Keratinocyte (primary cell): ENCODE results near the gene TEX44. TPM values are rescaled to one million over a fixed set of nuclear protein-coding genes. Genes with fewer than 3 reads are reported as not detected.

Experiments
- DNase-seq: peaks from one replicate; pipeline ENCODE4 v3.0.0-alpha.2; 2011; ENCODE audit warnings: low read depth, missing footprints, low spot score
- FAIRE-seq: peaks from 2 replicates; lab custom pipeline; 2011; peaks lifted over from hg19 to GRCh38; lab: Jason Lieb, UNC
- H2AFZ ChIP-seq: 2 replicates; pipeline ENCODE4 v1.6.0; 2012; ENCODE audit warnings: low read length, control low read depth, inconsistent platforms; ENCODE audit not compliant: control insufficient read depth
- H3K27ac ChIP-seq: 2 replicates; pipeline ENCODE4 v1.5.1; 2011; ENCODE audit warnings: low read length; ENCODE audit not compliant: control insufficient read depth, insufficient read depth
- H3K27me3 ChIP-seq: 3 replicates; pipeline ENCODE4 v1.6.0; 2011; ENCODE audit warnings: low read length; ENCODE audit not compliant: control insufficient read depth, insufficient read depth; ENCODE audit errors: extremely low read depth
- H3K36me3 ChIP-seq, 2 experiments: 2 replicates in 1 of 2; 3 replicates in 1 of 2; pipeline ENCODE4 v1.5.1; 2011; ENCODE audit warnings: low read length in 2 of 2, mild to moderate bottlenecking in 1 of 2; ENCODE audit not compliant: control insufficient read depth in 2 of 2, insufficient read depth in 2 of 2; ENCODE audit errors: extremely low read depth in 1 of 2
- H3K4me1 ChIP-seq: 3 replicates; pipeline ENCODE4 v1.5.1; 2011; ENCODE audit warnings: low read length; ENCODE audit not compliant: control insufficient read depth, insufficient read depth; ENCODE audit errors: extremely low read depth
- H3K4me2 ChIP-seq: 3 replicates; pipeline ENCODE4 v1.6.0; 2011; ENCODE audit warnings: low read depth, low read length; ENCODE audit not compliant: control insufficient read depth, insufficient read depth; ENCODE audit errors: extremely low read depth
- H3K4me3 ChIP-seq, 3 experiments: fragments of 200-600 bp in 1 of 3; sonication (generic) in 1 of 3; 2 replicates in 2 of 3; 3 replicates in 1 of 3; pipeline ENCODE4 v1.5.1; 2011 to 2016; ENCODE audit warnings: low read length in 3 of 3, mild to moderate bottlenecking in 3 of 3, control low read depth in 2 of 3, inconsistent platforms in 1 of 3, low read depth in 1 of 3, mixed read lengths in 1 of 3, mixed run types in 1 of 3, moderate library complexity in 1 of 3; ENCODE audit not compliant: control insufficient read depth in 2 of 3, insufficient read depth in 2 of 3; ENCODE audit errors: extremely low read depth in 1 of 3
- H3K79me2 ChIP-seq: 2 replicates; pipeline ENCODE4 v1.6.0; 2012; ENCODE audit warnings: low read length; ENCODE audit not compliant: control insufficient read depth, insufficient read depth
- H3K9ac ChIP-seq: 3 replicates; pipeline ENCODE4 v1.6.0; 2011; ENCODE audit warnings: low read length; ENCODE audit not compliant: control insufficient read depth, insufficient read depth; ENCODE audit errors: extremely low read depth
- H3K9me1 ChIP-seq: 3 replicates; pipeline ENCODE4 v1.6.0; 2011; ENCODE audit warnings: low read length; ENCODE audit not compliant: control insufficient read depth, insufficient read depth; ENCODE audit errors: extremely low read depth
- H3K9me3 ChIP-seq: 2 replicates; pipeline ENCODE4 v1.5.1; 2012; ENCODE audit warnings: low read depth, low read length; ENCODE audit not compliant: control insufficient read depth
- H4K20me1 ChIP-seq: 3 replicates; pipeline ENCODE4 v1.6.0; 2011; ENCODE audit warnings: low read length; ENCODE audit not compliant: control insufficient read depth, insufficient read depth; ENCODE audit errors: extremely low read depth
- CTCF ChIP-seq, 3 experiments: IDR thresholded peaks in 1 of 3; conservative IDR thresholded peaks in 1 of 3; optimal IDR thresholded peaks in 1 of 3; 2 replicates in 2 of 3; 3 replicates in 1 of 3; pipeline versions ENCODE3 to v1.5.1; 2011; ENCODE audit warnings: low read length in 3 of 3, mild to moderate bottlenecking in 3 of 3, moderate library complexity in 2 of 3, control low read depth in 1 of 3, inconsistent platforms in 1 of 3; ENCODE audit not compliant: insufficient read depth in 2 of 3; ENCODE audit errors: extremely low read depth in 1 of 3
- EZH2 ChIP-seq: IDR thresholded peaks from one replicate; pipeline ENCODE4 v1.6.1; 2012; ENCODE audit warnings: inconsistent platforms, mild to moderate bottlenecking, low read length, moderate library complexity
- dilution Hi-C: fragments of 300-500 bp; cut with MboI; formaldehyde crosslinking; loops from one replicate; pipeline ENCODE4 v1.7.0; 2020; ENCODE audit warnings: low sequenced_read_pairs; ENCODE audit not compliant: extremely low pct_ligation_motif_present
- polyA plus RNA-seq, 5 experiments: library from polyadenylated mRNA; depleted of rRNA in 3 of 5; stranded (reverse) in 3 of 5; stranded (forward) in 1 of 5; unstranded in 1 of 5; fragments of >200 nt; gene quantifications; 1 replicate in 1 of 5; 2 replicates in 3 of 5; 3 replicates in 1 of 5; pipeline versions ENCODE4 v1.2.1 to v1.2.3, GENCODE V29; 2011 to 2012; ENCODE audit warnings: missing spikeins in 2 of 5, low read depth in 1 of 5, low replicate concordance in 1 of 5

Gene TEX44
- polyA plus RNA-seq, 1 donor (not counting 4 experiments of a cell fraction or from before 2014, with no cell fraction given): not detected

- H3K4me3 ChIP-seq: no peak overlapping the region
- peaks cover 4% of the 10 kb centered on the region for H3K4me1 ChIP-seq
- H3K9me3 ChIP-seq: no peaks in the 10 kb centered on the region
- no peak overlapping the region for H3K4me2 ChIP-seq
- H2AFZ ChIP-seq: no peak overlapping the region
- H3K27ac ChIP-seq: no peak overlapping the region
- DNase-seq (no peak), FAIRE-seq (no peak)
- H4K20me1 ChIP-seq: no peaks in the 10 kb centered on the region
- no peaks in the 10 kb centered on the region for H3K36me3 ChIP-seq
- no peak for TF ChIP-seq EZH2
- TF ChIP-seq CTCF (optimal IDR thresholded peaks at IDR 0.05 in 1 of 3, IDR thresholded peaks at IDR 0.05 in 1 of 3, conservative IDR thresholded peaks at IDR 0.05 in 1 of 3; ENCODE audit: extremely low read depth in 1 of 3, insufficient read depth in 2 of 3, low read length in 3 of 3): no peak
- dilution Hi-C loops: no loop called here
- H3K9me1 ChIP-seq: no peaks in the 10 kb centered on the region
- H3K9ac ChIP-seq: no peak overlapping the region
- no peaks in the 10 kb centered on the region for H3K79me2 ChIP-seq
- H3K27me3 ChIP-seq: no peaks in the 10 kb centered on the region
Measured at GRCh38 chr2:231573698-231574421, 18.8 kb upstream of the TEX44 start.

DNA sequence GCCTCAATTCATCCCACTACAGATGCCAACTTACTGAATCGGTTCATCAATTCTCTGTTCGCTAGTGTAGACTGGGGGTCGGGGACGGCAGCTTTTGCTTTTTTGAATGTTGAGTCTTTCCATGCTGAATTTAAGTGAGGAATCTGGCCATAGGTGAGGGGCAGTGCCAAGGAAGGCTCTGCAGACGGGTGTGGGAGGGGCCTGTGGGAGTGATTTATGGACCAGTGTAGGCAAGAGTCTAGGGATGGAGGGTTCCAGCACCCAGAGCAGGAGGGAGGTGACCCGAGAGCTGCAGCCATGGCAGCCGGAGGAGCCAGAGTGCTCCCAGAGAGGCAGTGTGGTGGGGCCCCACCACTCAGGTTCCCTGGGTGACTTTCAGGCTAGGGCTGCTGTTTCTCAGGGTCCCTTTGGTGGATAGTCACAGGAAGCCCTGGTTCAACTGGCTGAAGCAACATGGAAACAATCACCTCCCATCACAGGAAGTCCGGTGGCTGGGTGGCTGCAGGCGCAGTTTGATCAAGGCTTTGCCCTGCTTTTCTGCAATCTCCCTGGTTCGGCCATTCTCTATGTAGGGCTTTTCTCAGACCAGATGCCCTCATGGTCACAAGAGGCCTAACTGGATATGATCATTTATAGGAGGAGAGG is 16.9 kb upstream of the TEX44 start:
- H3K27me3 ChIP-seq: no peaks in the 10 kb centered on the region
- no peak for TF ChIP-seq EZH2
- TF ChIP-seq CTCF (optimal IDR thresholded peaks at IDR 0.05 in 1 of 3, IDR thresholded peaks at IDR 0.05 in 1 of 3, conservative IDR thresholded peaks at IDR 0.05 in 1 of 3; ENCODE audit: extremely low read depth in 1 of 3, insufficient read depth in 2 of 3, low read length in 3 of 3): no peak
- peaks cover 4% of the 10 kb centered on the region for H3K4me1 ChIP-seq
- no peak overlapping the region for H2AFZ ChIP-seq
- no peak overlapping the region for H3K27ac ChIP-seq
- no peaks in the 10 kb centered on the region for H3K9me3 ChIP-seq
- H3K9ac ChIP-seq: no peak overlapping the region
- no peak for FAIRE-seq
- H4K20me1 ChIP-seq: no peaks in the 10 kb centered on the region
- H3K36me3 ChIP-seq: no peaks in the 10 kb centered on the region
- H3K79me2 ChIP-seq: no peaks in the 10 kb centered on the region
- dilution Hi-C loops: no loop called here
- H3K4me3 ChIP-seq: no peak overlapping the region
- no peaks in the 10 kb centered on the region for H3K9me1 ChIP-seq
- H3K4me2 ChIP-seq: no peak overlapping the region
- DNase-seq: no peak
